ENCODE measurements around the gene RASAL2. TPM values are rescaled to one million over a fixed set of nuclear protein-coding genes. Genes with fewer than 3 reads are reported as not detected.

RASAL2 gene
- total RNA-seq, 3 donors from 2014 or later (not counting 1 experiment from before 2014, with no cell fraction given) = 0.16 to 0.23 TPM; not detected in 1

- Mint-ChIP-seq H3K36me3 (no peaks in the 10 kb centered on the region), H3K4me3 (no peak overlapping the region), H3K4me1 (peaks cover under 1% of the 10 kb centered on the region in 2 donors), H3K9me3 (no peaks in the 10 kb centered on the region), H3K27me3 (ENCODE audit: low read depth in 2 of 2) (no peaks in the 10 kb centered on the region), H3K27ac (no peak overlapping the region)
- DNase-seq = no peak
- no peak overlapping the region for H3K27ac ChIP-seq (ENCODE audit: low read length)
- no peaks in the 10 kb centered on the region for H3K36me3 ChIP-seq (ENCODE audit: control insufficient read depth, insufficient read depth, low read length)
- WGBS (ENCODE audit: insufficient coverage) = 78% methylated on average over 3 of the region's 4 CpGs
- no peaks in the 10 kb centered on the region for H3K9me3 ChIP-seq (ENCODE audit: control insufficient read depth, insufficient read depth, low read length)
- no peak for ATAC-seq
- no peaks in the 10 kb centered on the region for H3K27me3 ChIP-seq (ENCODE audit: control insufficient read depth, insufficient read depth, low read length)
- H3K4me3 ChIP-seq (ENCODE audit: low read length) = no peak overlapping the region
- TF ChIP-seq, protein P1, sequence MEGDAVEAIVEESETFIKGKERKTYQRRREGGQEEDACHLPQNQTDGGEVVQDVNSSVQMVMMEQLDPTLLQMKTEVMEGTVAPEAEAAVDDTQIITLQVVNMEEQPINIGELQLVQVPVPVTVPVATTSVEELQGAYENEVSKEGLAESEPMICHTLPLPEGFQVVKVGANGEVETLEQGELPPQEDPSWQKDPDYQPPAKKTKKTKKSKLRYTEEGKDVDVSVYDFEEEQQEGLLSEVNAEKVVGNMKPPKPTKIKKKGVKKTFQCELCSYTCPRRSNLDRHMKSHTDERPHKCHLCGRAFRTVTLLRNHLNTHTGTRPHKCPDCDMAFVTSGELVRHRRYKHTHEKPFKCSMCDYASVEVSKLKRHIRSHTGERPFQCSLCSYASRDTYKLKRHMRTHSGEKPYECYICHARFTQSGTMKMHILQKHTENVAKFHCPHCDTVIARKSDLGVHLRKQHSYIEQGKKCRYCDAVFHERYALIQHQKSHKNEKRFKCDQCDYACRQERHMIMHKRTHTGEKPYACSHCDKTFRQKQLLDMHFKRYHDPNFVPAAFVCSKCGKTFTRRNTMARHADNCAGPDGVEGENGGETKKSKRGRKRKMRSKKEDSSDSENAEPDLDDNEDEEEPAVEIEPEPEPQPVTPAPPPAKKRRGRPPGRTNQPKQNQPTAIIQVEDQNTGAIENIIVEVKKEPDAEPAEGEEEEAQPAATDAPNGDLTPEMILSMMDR (IDR thresholded peaks at IDR 0.05) = no peak
- H3K4me1 ChIP-seq (ENCODE audit: control insufficient read depth, insufficient read depth, low read length) = no peaks in the 10 kb centered on the region
- intact Hi-C loops (cut with micrococcal nuclease) = no loop called here
Observed at GRCh38 chr1:178527117-178527516, 433.2 kb downstream of the RASAL2 start.

DNA sequence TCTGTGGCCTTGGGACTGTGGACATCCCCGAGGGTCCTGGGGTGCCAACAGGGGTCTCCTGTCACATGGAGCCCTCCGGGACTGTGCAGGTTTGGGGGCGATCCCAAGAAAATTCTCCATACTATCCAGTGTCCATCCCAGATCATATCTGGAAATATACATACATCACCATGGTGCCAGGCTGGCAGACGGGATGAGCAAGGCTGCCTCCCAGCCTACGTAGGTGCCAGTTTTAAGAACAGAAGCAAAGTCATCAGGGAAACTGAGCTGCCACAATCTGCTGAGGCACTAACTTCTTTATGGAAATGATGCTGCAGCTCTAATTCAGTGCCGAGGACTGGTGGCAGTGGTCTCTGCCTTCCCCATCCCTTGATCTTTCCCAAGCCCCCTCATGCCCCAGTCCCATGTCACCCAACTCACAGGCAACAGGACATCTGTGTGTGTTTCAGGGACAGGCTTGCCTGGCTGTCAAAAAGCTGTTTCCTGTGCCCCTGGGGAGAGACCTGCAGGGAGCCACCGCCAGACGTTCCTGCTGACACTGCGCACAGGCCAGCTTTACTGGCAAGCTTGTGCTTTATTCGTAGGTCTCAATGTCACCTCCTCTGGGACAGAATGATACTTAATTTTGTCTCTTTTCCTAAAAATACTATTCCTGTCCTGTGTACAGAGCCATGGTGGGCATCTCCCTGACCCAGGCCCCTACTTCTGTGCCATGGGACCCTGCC lies 434.5 kb downstream of the RASAL2 start:
- Histone ChIP-seq H3K27ac (ENCODE audit: low read length) (no peak overlapping the region), H3K27me3 (ENCODE audit: control insufficient read depth, insufficient read depth, low read length) (no peaks in the 10 kb centered on the region), H3K4me3 (ENCODE audit: low read length) (no peak overlapping the region), H3K9me3 (ENCODE audit: control insufficient read depth, insufficient read depth, low read length) (no peaks in the 10 kb centered on the region), H3K4me1 (ENCODE audit: control insufficient read depth, insufficient read depth, low read length) (no peaks in the 10 kb centered on the region), H3K36me3 (ENCODE audit: control insufficient read depth, insufficient read depth, low read length) (no peaks in the 10 kb centered on the region)
- no peak overlapping the region for H3K27ac Mint-ChIP-seq
- DNase-seq = no peak
- WGBS (ENCODE audit: insufficient coverage) = 88% methylated on average over 10 of the region's 10 CpGs
- peaks cover 5 to 6% of the 10 kb centered on the region in 2 donors for H3K4me1 Mint-ChIP-seq
- intact Hi-C loops (cut with micrococcal nuclease) = no loop called here
- no peaks in the 10 kb centered on the region for H3K36me3 Mint-ChIP-seq
- H3K27me3 Mint-ChIP-seq (ENCODE audit: low read depth in 2 of 2) = peaks cover 0 to 3% of the 10 kb centered on the region in 2 donors
- H3K4me3 Mint-ChIP-seq = no peak overlapping the region
- TF ChIP-seq, protein P1 (IDR thresholded peaks at IDR 0.05) = no peak
- no peaks in the 10 kb centered on the region for H3K9me3 Mint-ChIP-seq
- ATAC-seq = no peak

DNA sequence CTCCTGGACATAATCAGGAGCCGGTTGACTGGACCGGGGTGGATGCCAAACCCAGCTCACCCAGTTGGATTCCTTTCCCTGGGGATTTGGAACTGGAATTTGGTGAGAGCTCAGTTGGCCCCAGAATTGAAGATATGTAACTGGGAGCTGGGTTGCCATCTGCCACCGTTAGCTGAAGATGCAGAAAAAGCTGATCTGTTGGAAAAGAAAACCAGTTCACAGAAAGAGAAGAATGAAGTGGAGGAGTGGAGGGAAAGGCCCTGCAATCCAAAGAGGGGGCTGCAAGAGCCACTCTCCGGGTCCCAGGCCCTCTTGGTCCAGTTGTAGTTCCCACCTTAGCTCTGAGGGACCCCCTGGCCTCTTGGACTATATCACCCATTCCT lies 435.0 kb downstream of the RASAL2 start:
- Mint-ChIP-seq H3K27ac (no peak overlapping the region), H3K4me3 (no peak overlapping the region), H3K36me3 (no peaks in the 10 kb centered on the region), H3K4me1 (peaks cover 5 to 6% of the 10 kb centered on the region in 2 donors), H3K27me3 (ENCODE audit: low read depth in 2 of 2) (peaks cover 0 to 3% of the 10 kb centered on the region in 2 donors), H3K9me3 (no peaks in the 10 kb centered on the region)
- intact Hi-C loops (cut with micrococcal nuclease) = no loop called here
- TF ChIP-seq, protein P1 (IDR thresholded peaks at IDR 0.05) = no peak
- H3K9me3 ChIP-seq (ENCODE audit: control insufficient read depth, insufficient read depth, low read length) = no peaks in the 10 kb centered on the region
- no peaks in the 10 kb centered on the region for H3K4me1 ChIP-seq (ENCODE audit: control insufficient read depth, insufficient read depth, low read length)
- no peak overlapping the region for H3K27ac ChIP-seq (ENCODE audit: low read length)
- H3K27me3 ChIP-seq (ENCODE audit: control insufficient read depth, insufficient read depth, low read length) = no peaks in the 10 kb centered on the region
- DNase-seq = no peak
- no peak for ATAC-seq
- H3K4me3 ChIP-seq (ENCODE audit: low read length) = no peak overlapping the region
- no peaks in the 10 kb centered on the region for H3K36me3 ChIP-seq (ENCODE audit: control insufficient read depth, insufficient read depth, low read length)
- 84% methylated on average over 4 of the region's 4 CpGs for WGBS (ENCODE audit: insufficient coverage)

All from natural killer cell (primary cell).